Measurements from ENCODE around the gene GAB1. TPM values are rescaled to one million over a fixed set of nuclear protein-coding genes. Genes with fewer than 3 reads are reported as not detected.
"Not testable (repeated sequence)": the region's sequence is repeated elsewhere in the genome, so short reads cannot be mapped to it uniquely, and the experiment has no call there.

GAB1 gene
- total RNA-seq, 4 donors from 2014 or later: 50.4 to 65.3 (median 63.7) TPM

- no peak overlapping the region for H3K27ac ChIP-seq
- no peak overlapping the region for H3K4me3 ChIP-seq
- no peak for DNase-seq
- H3K9me3 ChIP-seq: no peaks in the 10 kb centered on the region
- H3K36me3 ChIP-seq: no peaks in the 10 kb centered on the region
- no peaks in the 10 kb centered on the region for H3K27me3 ChIP-seq
- TF ChIP-seq POLR2A (IDR thresholded peaks at IDR 0.05) (no peak), CTCF (IDR thresholded peaks at IDR 0.05) (no peak)
- intact Hi-C loops (cut with DNase I; ENCODE audit: low total_unique reads): no loop called here
- peaks cover 11 to 25% of the 10 kb centered on the region in 2 donors for H3K4me1 ChIP-seq
Observed at GRCh38 chr4:143348233-143349077, 11.8 kb downstream of the GAB1 start.

DNA sequence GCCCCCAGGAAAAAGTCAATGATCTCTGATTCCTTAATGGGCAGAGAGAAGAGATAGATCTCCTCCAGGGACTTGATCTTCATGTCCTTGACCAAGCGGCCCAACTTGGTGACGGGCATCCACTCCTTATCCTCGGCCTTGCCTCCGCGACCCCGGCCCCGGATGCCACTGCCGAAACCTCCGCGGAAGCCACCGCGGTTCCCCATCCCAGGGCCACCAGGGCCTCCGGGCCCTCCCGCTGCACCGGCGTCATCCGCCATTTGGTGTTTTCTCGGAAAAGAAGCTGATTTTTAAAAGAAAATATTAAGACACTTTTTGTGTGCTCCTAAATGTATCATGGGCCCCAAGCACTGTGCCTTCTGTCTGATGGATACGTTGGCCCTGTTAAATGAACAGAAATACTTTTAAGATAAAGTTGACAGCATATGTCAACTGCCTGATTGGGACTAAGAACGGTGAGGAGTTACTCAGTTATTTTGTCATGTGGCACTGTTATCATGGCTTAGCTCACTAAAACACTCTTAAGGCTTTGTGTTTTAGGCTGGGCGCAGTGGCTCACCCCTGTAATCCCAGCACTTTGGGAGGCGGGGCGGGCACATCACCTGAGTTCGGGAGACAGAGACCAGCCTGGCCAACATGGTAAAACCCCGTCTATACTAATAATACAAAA, 13.3 kb downstream of the GAB1 start:
- H3K27me3 ChIP-seq; intact Hi-C loops (cut with DNase I; ENCODE audit: low total_unique reads); H3K9me3 ChIP-seq; H3K4me3 ChIP-seq; H3K27ac ChIP-seq; H3K36me3 ChIP-seq; DNase-seq: not testable (repeated sequence)
- H3K4me1 ChIP-seq: peaks cover 10 to 24% of the 10 kb centered on the region in 2 donors

- Histone ChIP-seq H3K36me3 (no peaks in the 10 kb centered on the region), H3K27me3 (no peaks in the 10 kb centered on the region), H3K4me1 (peaks cover 20 to 31% of the 10 kb centered on the region in 2 donors), H3K4me3 (no peak overlapping the region), H3K9me3 (no peaks in the 10 kb centered on the region), H3K27ac (peak overlapping the region; percentile 70 to 76)
- intact Hi-C loops (cut with DNase I; ENCODE audit: low total_unique reads): no loop called here
- no peak for DNase-seq
- TF ChIP-seq CTCF (IDR thresholded peaks at IDR 0.05) (no peak), POLR2A (IDR thresholded peaks at IDR 0.05) (no peak)
Observed at GRCh38 chr4:143351149-143351691, 14.5 kb downstream of the GAB1 start.

- DNase-seq: no peak
- H3K4me3 ChIP-seq: no peak overlapping the region
- no peak for TF ChIP-seq POLR2A (IDR thresholded peaks at IDR 0.05)
- no peak for TF ChIP-seq CTCF (IDR thresholded peaks at IDR 0.05)
- intact Hi-C loops (cut with DNase I; ENCODE audit: low total_unique reads): no loop called here
- peaks cover 21 to 31% of the 10 kb centered on the region in 2 donors for H3K4me1 ChIP-seq
- no peaks in the 10 kb centered on the region for H3K36me3 ChIP-seq
- H3K27ac ChIP-seq: peak overlapping the region; percentile 70 to 76
- H3K27me3 ChIP-seq: no peaks in the 10 kb centered on the region
- no peaks in the 10 kb centered on the region for H3K9me3 ChIP-seq
Observed at GRCh38 chr4:143351774-143352451, 15.2 kb downstream of the GAB1 start.

DNA sequence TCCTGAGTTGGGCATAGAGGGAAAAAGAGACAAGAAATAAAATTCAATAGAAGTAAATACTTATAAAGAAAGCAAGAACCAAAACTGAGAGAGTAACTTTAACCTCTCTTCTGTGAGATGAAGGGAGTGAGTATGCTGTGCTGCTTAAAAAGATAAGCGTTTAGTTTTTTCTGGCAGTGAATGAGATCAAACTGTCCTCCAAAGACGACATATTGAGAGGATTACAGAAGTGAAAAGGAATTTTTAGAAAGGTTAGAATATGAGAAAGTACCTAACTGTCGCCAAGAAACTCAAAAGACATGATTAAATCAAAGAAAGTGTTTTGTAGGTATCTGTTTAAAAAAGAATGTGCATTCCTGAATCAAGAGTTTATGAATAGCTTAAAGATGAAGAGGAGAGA, 16.0 kb downstream of the GAB1 start:
- H3K4me1 ChIP-seq: peaks cover 21 to 35% of the 10 kb centered on the region in 2 donors
- intact Hi-C loops (cut with DNase I; ENCODE audit: low total_unique reads): no loop called here

More for the DNA sequence above, 16.0 kb downstream of the GAB1 start:
- no peak for DNase-seq
- H3K27ac ChIP-seq: peak overlapping the region; percentile 70 to 76
- no peak overlapping the region for H3K4me3 ChIP-seq
- no peaks in the 10 kb centered on the region for H3K9me3 ChIP-seq
- no peaks in the 10 kb centered on the region for H3K36me3 ChIP-seq
- H3K27me3 ChIP-seq: no peaks in the 10 kb centered on the region
- TF ChIP-seq POLR2A (IDR thresholded peaks at IDR 0.05): no peak
- no peak for TF ChIP-seq CTCF (IDR thresholded peaks at IDR 0.05)
